ENCODE results near the gene TFAP2D. TPM values are rescaled to one million over a fixed set of nuclear protein-coding genes. Genes with fewer than 3 reads are reported as not detected.

Gene TFAP2D
- total RNA-seq, 2 experiments from 2014 or later, result not detected

GRCh38 chr6:50722829-50723554 is 9.7 kb downstream of the TFAP2D start:
- H3K36me3 Mint-ChIP-seq (ENCODE audit: low read depth), result no peaks in the 10 kb centered on the region
- H3K27me3 Mint-ChIP-seq, result peaks cover 59% of the 10 kb centered on the region
- no peak overlapping the region for H3K4me3 Mint-ChIP-seq
- intact Hi-C loops (cut with DNase I, micrococcal nuclease), result loop anchor here in 1 of 2 experiments (5.0 kb wide), 2 partner anchors 99 to 124 kb away; no protein-coding TSS in a partner anchor
- H3K9me3 Mint-ChIP-seq (ENCODE audit: low read depth), result no peaks in the 10 kb centered on the region
- DNase-seq, result no peak
- ATAC-seq, result no peak
- H3K4me1 Mint-ChIP-seq, result peaks cover 8% of the 10 kb centered on the region
- no peak overlapping the region for H3K27ac Mint-ChIP-seq
- ChIA-PET POLR2A (no interaction called here), CTCF (interaction anchor here (0.7 to 0.8 kb wide), 2 partner anchors 425 to 1341 kb away, joined by 3 read pairs; no protein-coding TSS in a partner anchor)

- H3K4me1 Mint-ChIP-seq, result peaks cover 8% of the 10 kb centered on the region
- no peaks in the 10 kb centered on the region for H3K9me3 Mint-ChIP-seq (ENCODE audit: low read depth)
- no peaks in the 10 kb centered on the region for H3K36me3 Mint-ChIP-seq (ENCODE audit: low read depth)
- ChIA-PET POLR2A (no interaction called here), CTCF (no interaction called here)
- no peak overlapping the region for H3K4me3 Mint-ChIP-seq
- intact Hi-C loops (cut with DNase I, micrococcal nuclease), result loop anchor here in 1 of 2 experiments (5.0 kb wide), 2 partner anchors 98 to 123 kb away; no protein-coding TSS in a partner anchor
- ATAC-seq (no peak), DNase-seq (no peak)
- H3K27me3 Mint-ChIP-seq, result peaks cover 55% of the 10 kb centered on the region
- no peak overlapping the region for H3K27ac Mint-ChIP-seq
These were observed 11.2 kb downstream of the TFAP2D start for GRCh38 chr6:50724381-50725124.

- no peak overlapping the region for H3K27ac Mint-ChIP-seq
- ChIA-PET CTCF (no interaction called here), POLR2A (no interaction called here)
- no peak overlapping the region for H3K4me3 Mint-ChIP-seq
- H3K27me3 Mint-ChIP-seq, result no peaks in the 10 kb centered on the region
- intact Hi-C loops (cut with DNase I, micrococcal nuclease), result no loop called here
- ATAC-seq (no peak), DNase-seq (no peak)
- peaks cover 3% of the 10 kb centered on the region for H3K9me3 Mint-ChIP-seq (ENCODE audit: low read depth)
- H3K36me3 Mint-ChIP-seq (ENCODE audit: low read depth), result no peaks in the 10 kb centered on the region
- no peaks in the 10 kb centered on the region for H3K4me1 Mint-ChIP-seq
These were observed 21.2 kb downstream of the TFAP2D start for GRCh38 chr6:50734488-50734887.

GRCh38 chr6:50742161-50742560 is 28.8 kb downstream of the TFAP2D start:
- Mint-ChIP-seq H3K27me3 (no peaks in the 10 kb centered on the region), H3K27ac (no peak overlapping the region), H3K4me1 (no peaks in the 10 kb centered on the region), H3K36me3 (ENCODE audit: low read depth) (no peaks in the 10 kb centered on the region), H3K9me3 (ENCODE audit: low read depth) (peaks cover 3% of the 10 kb centered on the region), H3K4me3 (no peak overlapping the region)
- ChIA-PET CTCF (no interaction called here), POLR2A (no interaction called here)
- intact Hi-C loops (cut with DNase I, micrococcal nuclease), result no loop called here
- no peak for ATAC-seq
- DNase-seq, result no peak

- intact Hi-C loops (cut with DNase I, micrococcal nuclease), result no loop called here
- ATAC-seq (no peak), DNase-seq (no peak)
- Mint-ChIP-seq H3K27me3 (no peaks in the 10 kb centered on the region), H3K9me3 (ENCODE audit: low read depth) (no peaks in the 10 kb centered on the region), H3K4me3 (no peak overlapping the region), H3K36me3 (ENCODE audit: low read depth) (no peaks in the 10 kb centered on the region), H3K27ac (no peak overlapping the region), H3K4me1 (no peaks in the 10 kb centered on the region)
- POLR2A ChIA-PET, result no interaction called here
- CTCF ChIA-PET, result no interaction called here
These were observed 31.6 kb downstream of the TFAP2D start for GRCh38 chr6:50744976-50745375.

- no peak for ATAC-seq
- H3K27ac Mint-ChIP-seq, result no peak overlapping the region
- no peaks in the 10 kb centered on the region for H3K36me3 Mint-ChIP-seq (ENCODE audit: low read depth)
- no peak overlapping the region for H3K4me3 Mint-ChIP-seq
- peaks cover 8% of the 10 kb centered on the region for H3K9me3 Mint-ChIP-seq (ENCODE audit: low read depth)
- intact Hi-C loops (cut with DNase I, micrococcal nuclease), result no loop called here
- H3K4me1 Mint-ChIP-seq, result no peaks in the 10 kb centered on the region
- ChIA-PET POLR2A (no interaction called here), CTCF (interaction anchor here (0.6 kb wide), 1 partner anchor 317 kb away, joined by 3 read pairs; no protein-coding TSS in a partner anchor)
- H3K27me3 Mint-ChIP-seq, result no peaks in the 10 kb centered on the region
- no peak for DNase-seq
These were observed 49.5 kb downstream of the TFAP2D start for GRCh38 chr6:50762798-50763197.

- H3K36me3 Mint-ChIP-seq (ENCODE audit: low read depth), result no peaks in the 10 kb centered on the region
- DNase-seq, result no peak
- ChIA-PET CTCF (interaction anchor here (0.8 kb wide), 1 partner anchor 39 kb away, joined by 4 read pairs; no protein-coding TSS in a partner anchor), POLR2A (no interaction called here)
- H3K27ac Mint-ChIP-seq, result no peak overlapping the region
- no peak overlapping the region for H3K4me3 Mint-ChIP-seq
- H3K27me3 Mint-ChIP-seq, result no peaks in the 10 kb centered on the region
- H3K4me1 Mint-ChIP-seq, result no peaks in the 10 kb centered on the region
- no peak for ATAC-seq
- intact Hi-C loops (cut with DNase I, micrococcal nuclease), result no loop called here
- H3K9me3 Mint-ChIP-seq (ENCODE audit: low read depth), result peaks cover 2% of the 10 kb centered on the region
These were observed 65.4 kb downstream of the TFAP2D start for GRCh38 chr6:50778696-50779095.

GRCh38 chr6:50780382-50780781 is 67.1 kb downstream of the TFAP2D start:
- Mint-ChIP-seq H3K4me3 (no peak overlapping the region), H3K27ac (no peak overlapping the region), H3K9me3 (ENCODE audit: low read depth) (peaks cover 2% of the 10 kb centered on the region), H3K36me3 (ENCODE audit: low read depth) (no peaks in the 10 kb centered on the region), H3K27me3 (no peaks in the 10 kb centered on the region), H3K4me1 (no peaks in the 10 kb centered on the region)
- ChIA-PET CTCF (interaction anchor here (0.6 kb wide), 1 partner anchor 1222 kb away, joined by 3 read pairs; no protein-coding TSS in a partner anchor), POLR2A (interaction anchor here (0.7 kb wide), 1 partner anchor 21 kb away, joined by 3 read pairs; no protein-coding TSS in a partner anchor)
- DNase-seq (no peak), ATAC-seq (no peak)
- intact Hi-C loops (cut with DNase I, micrococcal nuclease), result no loop called here

- Mint-ChIP-seq H3K27ac (no peak overlapping the region), H3K27me3 (peaks cover 3% of the 10 kb centered on the region), H3K36me3 (ENCODE audit: low read depth) (no peaks in the 10 kb centered on the region), H3K9me3 (ENCODE audit: low read depth) (peaks cover 2% of the 10 kb centered on the region), H3K4me1 (no peaks in the 10 kb centered on the region), H3K4me3 (no peak overlapping the region)
- ChIA-PET POLR2A (no interaction called here), CTCF (no interaction called here)
- DNase-seq, result no peak
- ATAC-seq, result no peak
- intact Hi-C loops (cut with DNase I, micrococcal nuclease), result no loop called here
These were observed 72.6 kb downstream of the TFAP2D start for GRCh38 chr6:50785921-50786320.

GRCh38 chr6:50791900-50792508 is 78.7 kb downstream of the TFAP2D start:
- POLR2A ChIA-PET, result no interaction called here
- ATAC-seq, result no peak

GRCh38 chr6:50792771-50793170 is 79.4 kb downstream of the TFAP2D start:
- H3K4me3 Mint-ChIP-seq, result no peak overlapping the region
- intact Hi-C loops (cut with DNase I, micrococcal nuclease), result loop anchor here (1.0 to 5.0 kb wide), 3 partner anchors 135 to 665 kb away; no protein-coding TSS in a partner anchor
- H3K9me3 Mint-ChIP-seq (ENCODE audit: low read depth), result no peaks in the 10 kb centered on the region
- peaks cover 9% of the 10 kb centered on the region for H3K27me3 Mint-ChIP-seq
- no peaks in the 10 kb centered on the region for H3K4me1 Mint-ChIP-seq
- ATAC-seq (no peak), DNase-seq (no peak)
- no peaks in the 10 kb centered on the region for H3K36me3 Mint-ChIP-seq (ENCODE audit: low read depth)
- ChIA-PET CTCF (no interaction called here), POLR2A (no interaction called here)
- no peak overlapping the region for H3K27ac Mint-ChIP-seq

More at GRCh38 chr6:50791900-50792508, 78.7 kb downstream of the TFAP2D start:
- intact Hi-C loops (cut with DNase I, micrococcal nuclease), result loop anchor here (1.0 to 5.0 kb wide), 3 partner anchors 135 to 665 kb away; no protein-coding TSS in a partner anchor
- no peak for DNase-seq
- Mint-ChIP-seq H3K9me3 (ENCODE audit: low read depth) (no peaks in the 10 kb centered on the region), H3K4me3 (no peak overlapping the region), H3K27me3 (peaks cover 12% of the 10 kb centered on the region), H3K36me3 (ENCODE audit: low read depth) (no peaks in the 10 kb centered on the region), H3K27ac (no peak overlapping the region), H3K4me1 (no peaks in the 10 kb centered on the region)
- CTCF ChIA-PET, result no interaction called here

Data from activated CD4-positive, alpha-beta T cell treated with anti-CD3 and anti-CD28 coated beads for 36 hours (primary cell).